Kidney capillary endothelial cell (primary cell): ENCODE measurements around the gene IRS1.
A peak's percentile ranks its signal among the peaks of the same experiment; 100 is the strongest.

ENCODE experiments used
- DNase-seq: peaks from one replicate; pipeline ENCODE4 v3.0.0-alpha.2; 2018; ENCODE audit warnings: low spot score

IRS1 gene

DNA sequence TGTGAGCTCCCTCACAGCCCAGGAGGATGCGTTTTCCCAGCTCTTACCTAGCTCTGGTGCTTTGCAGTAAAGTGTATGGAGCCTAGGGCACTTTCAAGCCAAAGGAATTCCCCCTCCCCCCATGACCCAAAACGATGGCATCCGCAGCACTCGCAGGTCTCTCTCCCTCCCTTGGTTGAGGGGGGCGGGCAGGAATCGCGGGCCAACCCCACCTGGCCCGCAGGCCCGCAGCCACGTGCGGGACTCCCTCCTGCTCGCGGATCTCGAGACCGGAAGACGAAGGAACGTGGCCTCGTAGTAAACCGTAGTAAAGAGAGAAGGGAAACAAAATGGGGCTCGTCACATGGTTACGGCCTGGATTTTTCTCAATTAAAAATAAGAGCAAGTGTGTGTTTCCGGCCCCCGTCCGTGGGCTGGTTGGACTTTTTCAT lies 8.5 kb downstream of the IRS1 start:
- no peak for DNase-seq

DNA sequence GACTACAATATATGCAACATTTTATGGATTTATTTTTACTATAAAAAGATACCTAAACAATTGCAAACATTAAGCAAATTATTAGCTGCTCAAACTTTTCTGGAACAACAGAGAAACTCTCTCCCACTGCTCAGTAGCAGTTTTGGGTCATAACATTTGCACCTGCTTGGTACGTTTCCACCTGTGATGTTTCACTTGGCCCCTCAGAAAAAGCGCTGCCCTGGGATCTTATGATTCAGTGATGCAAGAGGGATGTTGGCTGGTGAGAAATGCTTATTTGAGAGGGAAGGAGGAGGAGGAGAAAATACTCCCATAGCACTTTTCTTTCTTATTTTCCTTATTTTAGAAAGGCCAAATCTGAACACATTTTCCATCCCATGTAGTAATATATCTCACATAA lies 9.2 kb downstream of the IRS1 start:
- DNase-seq, result no peak

DNA sequence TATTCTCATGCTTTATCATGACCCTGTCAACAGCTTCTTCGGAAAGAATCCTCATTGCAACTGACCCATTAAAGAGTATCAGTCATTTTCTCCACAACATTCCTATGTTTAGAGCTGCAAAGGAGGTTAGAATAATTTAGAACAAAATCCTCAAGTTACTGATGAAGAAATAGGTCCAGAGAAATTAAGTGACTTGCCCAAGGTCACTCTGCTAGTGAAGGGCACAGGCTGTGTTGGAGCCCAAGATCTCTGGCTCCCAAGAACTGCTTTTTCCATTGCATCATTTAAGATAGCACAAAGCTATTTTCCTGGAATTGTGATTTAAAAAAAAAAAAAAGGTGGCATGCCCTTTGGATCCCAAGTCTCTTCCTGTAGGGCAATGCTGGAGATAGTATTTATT lies 9.6 kb downstream of the IRS1 start:
- DNase-seq, result no peak

DNA sequence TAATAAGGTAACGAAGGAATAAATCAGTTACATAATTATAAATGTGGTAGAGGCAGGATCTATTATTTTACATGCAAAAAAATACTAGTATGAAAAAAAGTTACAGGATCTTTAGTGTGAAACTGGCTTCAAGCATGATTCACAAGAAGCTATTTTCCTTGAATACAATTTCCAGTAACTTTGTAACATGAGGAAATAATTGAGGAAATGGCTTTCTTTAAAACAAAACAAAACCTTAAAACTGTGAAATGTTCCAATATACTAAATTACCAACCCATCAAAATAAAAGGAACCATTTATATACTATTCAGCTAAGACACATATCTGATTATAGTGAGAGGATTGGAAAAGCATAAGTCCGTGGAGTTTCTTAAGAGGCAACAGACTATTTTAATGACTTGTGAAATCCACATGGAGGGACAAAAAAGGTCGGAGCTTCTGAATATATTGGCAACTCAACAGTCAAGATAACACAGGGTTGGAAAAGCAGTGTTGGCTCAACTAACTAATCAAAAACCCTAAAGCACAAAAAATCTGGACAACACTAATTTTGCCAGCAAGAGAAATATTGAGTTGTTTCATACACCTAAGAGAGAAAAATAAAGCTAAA lies 10.6 kb downstream of the IRS1 start:
- no peak for DNase-seq

DNA sequence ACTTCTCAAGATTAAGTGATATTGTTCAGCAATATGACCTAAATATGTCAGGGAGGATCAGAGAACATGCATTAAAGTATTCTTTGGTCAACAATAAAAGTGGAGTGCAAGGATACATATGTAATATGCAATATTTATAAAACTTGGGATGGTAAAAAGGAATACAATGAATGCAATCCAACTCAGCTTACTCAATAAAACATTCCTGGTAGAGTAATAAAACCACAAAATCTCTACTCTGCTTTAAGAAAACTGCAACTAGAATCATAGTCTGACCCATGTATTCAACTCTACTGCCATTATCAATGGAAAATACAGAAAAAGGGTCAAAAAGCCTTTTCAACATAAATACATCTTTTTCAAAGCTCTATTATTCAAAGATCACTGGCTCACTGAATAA lies 11.6 kb downstream of the IRS1 start:
- DNase-seq, result no peak

DNA sequence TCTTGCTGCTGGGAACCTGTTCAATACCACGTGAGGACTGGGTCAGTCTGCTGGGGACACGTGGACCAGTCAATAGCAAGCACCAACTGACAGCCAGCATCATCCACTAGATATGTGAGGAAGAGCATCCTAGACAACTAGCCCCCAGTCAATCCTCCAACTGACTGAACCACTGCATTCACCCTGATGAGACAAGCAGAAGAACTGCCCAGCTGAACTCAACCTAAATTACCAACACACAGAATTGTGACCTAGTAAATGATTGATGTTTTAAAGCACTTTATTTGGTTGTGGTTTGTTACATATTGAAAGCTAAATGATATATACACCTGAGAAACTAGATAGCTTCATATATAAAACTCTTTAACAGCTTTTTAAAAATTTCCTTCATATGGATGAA lies 15.7 kb downstream of the IRS1 start:
- DNase-seq, result no peak

DNA sequence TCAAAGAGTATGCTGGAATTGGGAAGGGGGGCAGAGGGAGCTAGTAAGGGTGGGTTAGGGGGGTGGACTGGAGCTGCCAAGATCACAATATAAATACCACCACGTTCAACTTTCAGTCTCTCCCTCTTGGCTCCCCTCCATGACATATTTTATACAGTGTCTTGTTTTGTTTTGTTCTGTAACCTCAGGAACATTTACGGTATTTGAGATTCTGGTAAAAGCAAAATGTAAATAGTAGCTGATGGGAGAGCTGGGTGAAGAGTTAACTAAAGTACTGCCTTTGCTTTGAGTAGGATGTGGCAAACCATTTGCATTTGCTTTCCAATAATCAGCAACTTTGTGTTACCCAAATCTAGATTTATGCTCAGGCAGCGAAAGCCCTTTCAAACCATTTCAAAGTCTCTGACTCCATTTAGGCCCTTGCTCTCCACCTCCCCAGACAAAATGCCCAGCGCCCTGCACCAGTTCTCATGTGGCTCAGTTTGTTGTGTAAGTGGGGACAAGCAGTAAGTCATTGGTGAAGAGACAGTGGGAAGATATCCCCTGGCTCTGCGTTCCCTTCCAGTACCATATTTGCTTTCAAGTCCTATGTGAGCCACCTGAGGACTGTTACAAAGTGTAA lies 17.4 kb downstream of the IRS1 start:
- no peak for DNase-seq

DNA sequence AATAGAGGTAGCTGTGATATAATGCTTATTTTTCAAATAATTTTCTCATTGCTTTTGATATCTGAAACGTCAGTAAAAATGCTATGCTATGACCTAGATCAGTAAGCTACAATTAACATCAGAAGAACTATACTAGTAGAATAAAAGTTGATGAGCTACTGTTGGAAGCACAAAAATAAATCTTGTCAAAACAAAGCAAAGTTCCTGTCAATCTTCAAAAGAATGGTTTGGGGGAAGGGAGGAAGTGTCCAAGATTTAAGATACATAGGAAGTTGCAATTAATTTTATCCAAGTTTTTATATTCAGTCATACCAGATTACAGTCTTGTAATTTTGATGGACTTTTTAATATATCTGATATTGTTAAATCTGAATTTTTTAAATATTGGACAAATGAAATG lies 19.2 kb downstream of the IRS1 start:
- DNase-seq, result no peak

DNA sequence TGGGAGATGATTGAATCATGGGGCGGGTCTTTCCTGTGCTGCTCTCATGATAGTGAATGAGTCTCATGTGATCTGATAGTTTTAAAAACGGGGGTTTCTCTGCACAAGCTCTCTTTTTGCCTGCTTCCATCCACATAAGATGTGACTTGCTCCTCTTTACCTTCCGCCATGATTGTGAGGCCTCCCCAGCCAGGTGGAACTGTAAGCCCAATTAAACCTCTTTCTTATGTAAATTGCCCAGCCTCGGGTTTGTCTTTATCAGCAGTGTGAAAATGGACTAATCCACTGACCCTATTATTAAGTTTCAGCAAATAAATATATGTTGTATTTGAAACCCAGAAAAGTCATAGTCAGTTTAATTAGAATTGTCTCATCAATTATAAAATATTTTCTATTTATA lies 22.0 kb downstream of the IRS1 start:
- no peak for DNase-seq

DNA sequence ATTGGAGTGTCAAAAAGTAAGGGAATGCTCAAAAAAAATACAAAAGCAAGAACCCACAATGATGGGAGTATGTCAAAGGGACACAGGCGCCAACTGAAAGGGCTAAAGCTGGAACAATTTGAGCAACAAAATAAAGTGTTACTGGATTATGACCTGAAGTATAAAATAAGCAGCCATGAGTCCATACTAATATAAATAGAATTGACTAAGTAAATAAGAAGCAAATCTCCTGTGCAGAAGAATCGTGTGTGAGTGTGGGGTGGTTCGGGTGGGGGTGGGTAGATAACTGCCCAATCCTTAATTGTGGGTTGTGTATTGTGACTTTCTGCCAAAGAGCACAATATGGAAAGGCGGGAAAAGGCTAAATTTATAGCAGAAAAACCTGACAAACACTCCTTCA lies 23.5 kb downstream of the IRS1 start:
- DNase-seq, result no peak

DNA sequence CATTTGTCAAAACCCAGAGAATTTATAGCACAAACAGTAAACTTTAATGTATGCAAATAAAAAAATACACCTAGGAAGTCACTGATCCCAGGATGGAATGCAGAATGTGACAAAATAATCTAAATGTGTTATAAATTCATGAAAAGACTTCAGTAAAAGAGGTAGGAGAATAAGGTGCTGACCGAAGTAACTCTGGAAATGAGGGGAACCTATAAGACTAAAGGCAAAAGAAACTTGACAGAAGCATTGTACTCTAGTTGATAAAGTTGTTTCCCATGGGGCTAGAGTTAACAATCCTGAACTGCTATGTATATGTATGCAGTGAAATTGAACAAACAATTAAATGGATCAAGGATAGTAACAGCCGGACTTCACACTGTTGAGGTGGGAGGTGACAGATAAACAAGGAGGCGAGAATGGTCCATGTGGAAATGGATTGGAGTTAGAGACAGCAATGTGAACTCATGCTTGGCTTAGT lies 24.5 kb downstream of the IRS1 start:
- DNase-seq, result no peak

DNA sequence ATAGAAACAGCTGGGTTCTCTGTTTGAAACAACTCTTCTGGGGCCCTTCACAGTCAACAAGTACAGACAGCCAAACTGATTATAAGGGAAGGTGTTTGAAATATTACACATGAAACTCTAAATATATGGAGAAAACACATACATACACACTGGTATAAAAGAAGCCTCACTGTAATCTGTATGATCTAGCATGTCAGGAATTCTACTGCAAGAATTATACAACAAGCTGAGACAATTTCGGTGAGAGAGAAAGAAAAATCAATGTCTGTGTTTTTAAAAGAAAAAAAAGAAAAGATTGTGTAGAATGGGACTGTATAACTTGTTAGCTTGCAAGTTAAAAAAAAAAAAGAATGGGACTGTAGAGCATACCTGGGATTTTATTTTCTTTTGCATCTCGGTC lies 26.3 kb downstream of the IRS1 start:
- DNase-seq, result no peak

DNA sequence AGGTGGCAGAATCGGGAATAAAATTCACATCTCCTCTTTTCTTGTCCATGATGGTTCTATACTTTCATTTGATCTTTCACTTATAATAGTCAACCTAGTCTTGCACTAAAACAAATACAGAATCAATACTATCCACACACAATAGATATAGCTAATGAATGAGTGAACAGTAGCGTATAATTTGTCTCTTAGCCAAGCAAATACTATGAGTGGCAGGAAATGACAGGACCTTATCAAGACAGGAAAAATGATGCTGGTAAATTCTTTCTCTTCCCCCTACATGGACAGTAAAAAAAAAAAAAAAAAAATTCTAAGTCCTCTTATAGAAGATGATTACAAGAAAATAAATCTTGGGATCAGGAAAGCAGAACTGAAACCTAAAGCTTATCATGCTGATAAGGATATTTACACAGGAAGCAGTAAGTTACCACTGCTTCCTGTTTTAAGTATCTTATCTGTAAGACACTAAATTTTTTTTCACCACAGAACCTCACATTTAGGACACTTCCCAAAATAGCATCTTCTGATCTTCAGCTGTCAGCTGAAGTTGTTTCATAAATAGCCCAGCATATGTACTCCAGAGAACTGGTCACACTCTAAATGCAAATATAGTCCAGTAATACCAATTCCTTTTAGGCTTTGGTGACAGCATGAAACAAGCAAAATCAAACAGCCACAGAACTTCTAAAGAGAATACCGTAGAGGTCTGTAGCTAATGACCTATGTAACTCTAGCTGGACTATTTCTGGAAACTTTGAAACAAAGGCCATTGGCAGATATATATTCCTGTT lies 27.0 kb downstream of the IRS1 start:
- peak; percentile 10 for DNase-seq

DNA sequence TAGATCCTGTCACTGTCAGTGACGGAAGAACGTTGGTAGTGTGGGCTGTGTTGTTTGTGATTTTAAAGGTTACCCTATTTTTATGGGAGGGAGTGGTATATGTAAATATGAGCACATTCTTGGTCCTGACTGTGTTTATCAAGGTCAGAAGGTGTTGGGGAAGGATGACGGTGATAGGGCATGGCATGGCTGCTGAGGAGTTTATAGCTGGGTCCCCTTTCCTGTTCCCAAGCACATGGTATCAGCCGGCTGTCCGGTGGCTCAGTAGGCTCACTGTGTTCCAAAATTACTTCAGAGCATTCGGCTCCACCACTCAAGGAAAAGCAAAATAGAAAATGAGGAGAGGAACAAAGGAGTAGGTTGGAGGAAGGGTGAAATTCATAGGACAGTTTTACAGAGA lies 28.6 kb downstream of the IRS1 start:
- no peak for DNase-seq

DNA sequence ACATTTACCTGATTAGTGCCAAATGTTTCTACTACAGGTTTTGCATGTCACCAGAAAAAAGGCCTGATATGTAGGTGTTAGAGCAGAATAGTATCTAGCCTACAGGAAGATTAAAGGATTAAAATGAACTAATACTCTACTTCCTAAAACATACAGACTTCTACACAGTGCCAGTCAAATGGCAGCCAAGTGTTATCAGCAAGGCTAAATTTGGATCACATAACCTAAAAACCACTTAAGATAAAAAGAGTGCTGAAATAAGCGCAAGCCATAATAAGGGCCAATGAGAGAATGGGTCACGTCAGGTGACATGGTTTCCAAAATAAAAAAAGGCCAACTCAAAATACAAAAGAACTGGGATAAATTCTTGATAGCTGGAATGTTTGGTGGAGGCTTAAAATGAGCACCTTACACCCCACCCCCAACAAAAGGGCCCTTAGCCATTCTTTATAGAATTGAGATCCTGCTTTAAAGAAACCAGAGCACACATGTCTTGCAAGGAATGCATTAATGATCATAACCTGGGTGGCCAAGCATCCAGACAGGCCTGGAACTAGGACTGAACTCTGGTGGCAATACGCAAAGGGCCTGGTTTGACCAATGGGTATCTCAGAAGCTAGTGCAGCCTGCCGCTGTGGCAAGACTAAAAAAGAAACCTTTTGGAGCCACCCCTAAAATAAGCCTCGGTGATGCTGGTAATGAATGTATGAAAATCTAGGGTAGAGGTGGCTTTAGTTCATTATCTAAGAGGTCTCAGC lies 32.4 kb downstream of the IRS1 start:
- no peak for DNase-seq

DNA sequence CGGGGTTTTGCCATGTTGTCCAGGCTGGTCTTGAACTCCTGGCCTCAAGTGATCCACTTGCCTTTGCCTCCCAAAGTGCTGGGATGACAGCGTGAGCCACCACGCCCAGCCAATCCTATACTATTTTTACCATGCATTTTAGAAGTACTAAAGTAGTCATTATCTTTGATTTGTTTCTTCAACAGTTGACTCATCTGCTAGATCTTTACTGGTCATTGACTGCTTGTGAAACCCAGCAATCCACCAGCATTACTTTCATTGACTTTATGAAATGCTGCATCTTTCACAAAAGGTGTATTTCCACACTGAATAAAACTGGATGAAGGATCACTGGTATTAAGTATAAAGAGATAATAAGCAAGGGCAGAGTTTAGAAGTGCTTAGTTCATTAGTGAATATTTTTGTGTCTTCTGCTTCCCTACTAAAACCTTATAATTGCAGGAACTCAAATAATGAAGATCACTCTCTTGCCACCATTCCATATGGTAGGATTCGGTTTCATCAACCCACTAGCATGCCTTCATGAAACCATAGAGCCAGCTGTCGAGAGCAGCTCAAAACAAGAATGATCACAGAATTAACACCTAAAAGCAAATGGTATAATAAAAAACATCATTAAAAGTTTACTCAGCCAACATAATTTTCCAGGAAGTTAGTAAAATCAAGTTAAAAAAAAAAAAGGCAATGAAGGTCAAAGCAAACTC lies 33.1 kb downstream of the IRS1 start:
- no peak for DNase-seq

DNA sequence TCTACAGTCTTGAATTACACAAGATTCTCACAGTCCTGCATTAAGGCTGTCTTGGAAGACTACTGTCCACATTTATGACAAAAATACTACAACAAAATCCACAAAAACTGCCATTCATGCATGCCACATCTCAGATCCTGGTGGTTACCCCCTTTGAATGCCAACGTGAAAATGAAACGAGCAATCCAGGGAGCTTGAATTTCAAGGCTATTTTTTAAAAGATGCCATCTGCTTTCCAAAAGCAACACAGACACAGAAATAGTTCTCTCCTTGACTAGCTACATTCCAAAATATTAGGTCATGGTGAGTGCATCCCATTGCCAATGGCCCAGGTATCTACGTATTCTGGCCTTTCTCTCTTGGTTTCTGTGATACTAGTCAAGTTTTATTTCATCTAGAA lies 36.3 kb downstream of the IRS1 start:
- no peak for DNase-seq

DNA sequence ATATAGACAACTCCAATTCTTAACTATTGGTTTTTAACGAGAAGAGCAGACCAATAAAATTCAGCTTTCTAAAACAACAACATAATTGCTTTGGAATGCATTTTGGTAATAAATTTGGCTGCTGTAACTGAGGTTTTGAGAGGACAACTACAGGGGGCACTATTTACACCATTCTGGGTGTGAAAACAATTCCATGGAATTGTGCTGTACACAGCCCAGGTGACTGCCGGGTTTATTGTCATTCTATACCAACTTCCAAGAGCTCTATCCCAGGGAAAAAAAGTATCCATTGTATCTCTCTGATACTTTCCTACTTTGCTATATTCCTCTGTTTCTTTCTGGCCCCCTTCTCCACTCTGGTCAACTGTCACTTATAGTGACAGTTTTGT lies 38.4 kb downstream of the IRS1 start:
- DNase-seq, result no peak

DNA sequence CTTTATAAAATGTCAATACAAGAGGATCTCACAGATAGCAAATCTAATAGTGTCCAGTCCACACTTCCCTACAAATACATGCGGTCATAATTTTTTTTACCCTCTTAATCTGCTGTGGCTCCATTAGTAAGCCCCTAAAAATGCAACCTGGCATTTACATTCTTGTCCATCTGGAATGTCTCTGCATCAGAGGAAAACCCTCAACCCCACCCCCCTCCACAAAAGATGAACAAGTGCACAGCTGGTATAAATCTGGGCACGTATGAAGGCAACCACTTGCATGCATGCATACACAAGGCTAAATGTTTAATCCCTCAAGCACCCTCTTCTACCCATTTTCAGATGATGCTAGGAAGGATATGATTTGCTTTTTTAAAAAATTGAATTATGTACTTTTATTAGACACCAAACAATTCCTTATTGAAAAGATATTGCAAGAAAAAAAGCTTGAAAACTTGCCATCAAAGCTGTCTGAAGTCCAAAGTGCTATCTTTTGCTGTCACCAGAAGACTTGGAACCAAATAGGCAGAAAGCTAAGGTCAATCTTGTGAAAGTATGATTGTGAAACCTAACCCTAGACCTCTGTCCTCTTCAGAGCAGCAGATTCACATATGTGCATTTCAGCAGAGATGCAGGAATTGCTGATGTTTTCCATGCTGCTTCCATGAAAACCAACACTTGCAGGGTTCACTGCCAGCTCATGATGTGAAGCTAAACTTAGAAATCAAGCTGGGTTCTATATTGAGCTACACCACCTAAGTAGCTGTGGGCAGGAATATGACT lies 39.0 kb downstream of the IRS1 start:
- DNase-seq, result no peak

DNA sequence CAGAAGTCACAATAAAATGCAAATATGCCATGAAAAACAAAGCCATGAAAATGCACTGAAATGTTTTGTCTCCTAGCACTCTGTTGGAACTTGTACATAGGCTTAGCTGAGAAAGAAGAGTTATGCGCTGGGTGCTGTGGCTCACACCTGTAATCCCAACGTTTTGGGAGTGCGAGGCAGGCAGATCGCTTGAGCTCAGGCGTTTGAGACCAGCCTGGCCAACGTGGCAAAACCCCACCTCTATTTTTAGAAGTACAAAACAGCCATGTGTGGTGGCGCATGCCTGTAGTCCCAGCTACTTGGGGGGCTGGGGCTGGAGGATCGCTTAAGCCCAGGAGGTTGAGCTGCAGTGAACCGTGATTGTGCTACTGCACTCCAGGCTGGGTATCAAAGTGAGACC lies 39.9 kb downstream of the IRS1 start:
- DNase-seq, result no peak

DNA sequence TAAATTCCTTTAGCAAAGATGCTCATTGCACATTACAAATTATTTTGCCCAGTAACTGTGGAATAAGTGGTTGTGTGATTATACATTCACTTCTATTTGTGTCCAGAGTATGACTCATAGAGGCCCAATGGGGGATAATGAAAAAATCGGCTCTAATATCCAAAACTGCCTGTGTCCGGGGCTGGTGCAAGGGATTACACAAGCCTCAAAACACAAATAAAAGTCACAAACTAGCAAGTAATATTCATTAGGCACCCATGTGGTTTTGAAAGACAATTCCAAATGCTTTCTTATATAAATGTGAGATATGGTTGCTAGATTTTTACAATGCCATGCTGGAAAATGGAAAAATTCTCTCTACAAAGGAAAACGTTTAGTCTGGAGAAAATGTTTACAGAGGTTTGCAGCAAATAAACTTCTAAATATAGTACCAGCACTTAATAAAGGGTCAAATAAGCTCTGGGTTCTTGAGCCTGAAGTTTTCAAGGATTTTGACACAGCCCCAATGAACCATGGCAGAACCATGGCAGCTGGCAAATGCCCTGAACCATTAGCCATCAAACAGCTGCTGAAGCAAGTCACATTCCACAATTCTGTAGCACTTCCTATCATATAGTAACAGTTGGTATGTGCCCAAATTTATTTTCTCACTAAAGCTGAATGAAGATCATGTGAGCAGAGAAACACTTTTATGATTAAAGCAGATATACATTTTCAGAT lies 40.5 kb downstream of the IRS1 start:
- no peak for DNase-seq
